Neural progenitor cell (in vitro differentiated cells): ENCODE data around the gene ARX. TPM values are rescaled to one million over a fixed set of nuclear protein-coding genes. Genes with fewer than 3 reads are reported as not detected.

Experiments
- DNase-seq: peaks from one replicate; pipeline ENCODE4 v3.0.0-alpha.2; 2016; ENCODE audit warnings: low spot score
- H2AFZ ChIP-seq: fragments of 200-600 bp; sonication (generic); replicated peaks from 2 replicates; pipeline ENCODE4 v1.6.1; 2016; ENCODE audit warnings: antibody characterized with exemption
- H3F3A ChIP-seq: fragments of 200-600 bp; sonication (generic); 2 replicates; pipeline ENCODE4 v1.6.1; 2016; ENCODE audit warnings: antibody characterized with exemption, low read depth
- H3K27ac ChIP-seq: fragments of 200-600 bp; sonication (generic); 2 replicates; pipeline ENCODE4 v1.5.1; 2016; ENCODE audit warnings: mild to moderate bottlenecking
- H3K27me3 ChIP-seq: fragments of 200-600 bp; sonication (generic); 2 replicates; pipeline ENCODE4 v1.6.1; 2016; ENCODE audit warnings: mild to moderate bottlenecking, moderate library complexity
- H3K36me3 ChIP-seq: fragments of 200-600 bp; sonication (generic); 2 replicates; pipeline ENCODE4 v1.5.1; 2016
- H3K4me1 ChIP-seq: fragments of 200-600 bp; sonication (generic); 2 replicates; pipeline ENCODE4 v1.6.1; 2016; ENCODE audit warnings: mixed run types
- H3K4me2 ChIP-seq: fragments of 200-600 bp; sonication (generic); 2 replicates; pipeline ENCODE4 v1.6.1; 2016
- H3K4me3 ChIP-seq: fragments of 200-600 bp; sonication (generic); 2 replicates; pipeline ENCODE4 v1.5.1; 2016
- H3K79me2 ChIP-seq: fragments of 200-600 bp; sonication (generic); 2 replicates; pipeline ENCODE4 v1.6.1; 2016; ENCODE audit warnings: low read depth
- H3K9ac ChIP-seq: fragments of 200-600 bp; sonication (generic); 2 replicates; pipeline ENCODE4 v1.6.1; 2016
- H3K9me3 ChIP-seq: fragments of 200-600 bp; sonication (generic); 2 replicates; pipeline ENCODE4 v1.5.1; 2016; ENCODE audit warnings: low read depth
- H4K20me1 ChIP-seq: fragments of 200-600 bp; sonication (generic); 2 replicates; pipeline ENCODE4 v1.6.1; 2016; ENCODE audit warnings: low read depth
- H3K27ac Mint-ChIP-seq: 3 replicates; pipeline ENCODE4 v1.8.0; 2021; ENCODE audit warnings: mixed read lengths
- H3K27me3 Mint-ChIP-seq: 2 replicates; pipeline ENCODE4 v1.8.0; 2022; ENCODE audit warnings: low read depth, mild to moderate bottlenecking, inconsistent platforms, moderate library complexity, mixed read lengths; ENCODE audit not compliant: insufficient read depth
- H3K36me3 Mint-ChIP-seq: 3 replicates; pipeline ENCODE4 v1.8.0; 2021; ENCODE audit warnings: mixed read lengths
- H3K4me1 Mint-ChIP-seq: 3 replicates; pipeline ENCODE4 v1.8.0; 2021; ENCODE audit warnings: mixed read lengths
- H3K4me3 Mint-ChIP-seq: 3 replicates; pipeline ENCODE4 v1.8.0; 2021; ENCODE audit warnings: mild to moderate bottlenecking, moderate library complexity, mixed read lengths
- H3K9me3 Mint-ChIP-seq: 3 replicates; pipeline ENCODE4 v1.8.0; 2020; ENCODE audit warnings: mixed read lengths
- EZH2 ChIP-seq: fragments of 200-600 bp; sonication (generic); IDR thresholded peaks from 2 replicates; pipeline ENCODE4 v1.6.1; 2017; ENCODE audit warnings: antibody characterized with exemption, mild to moderate bottlenecking, moderate library complexity
- EZH2phosphoT487 ChIP-seq: fragments of 200-600 bp; sonication (generic); IDR thresholded peaks from 2 replicates; pipeline ENCODE4 v1.6.1; 2017; ENCODE audit warnings: antibody characterized with exemption
- total RNA-seq: library from RNA; depleted of rRNA; stranded (reverse); fragments of >200 nt; gene quantifications from 2 replicates; pipeline ENCODE4 v1.2.3, GENCODE V29; 2015; ENCODE audit warnings: low replicate concordance
- TF ChIP-seq, protein P1 (sequence below): fragments of 200-600 bp; sonication (generic); IDR thresholded peaks from 2 replicates; pipeline ENCODE4 v1.5.1; 2017; ENCODE audit warnings: antibody characterized with exemption, mild to moderate bottlenecking

ARX gene
- total RNA-seq, 1 donor from 2014 or later = 5.3 TPM

DNA sequence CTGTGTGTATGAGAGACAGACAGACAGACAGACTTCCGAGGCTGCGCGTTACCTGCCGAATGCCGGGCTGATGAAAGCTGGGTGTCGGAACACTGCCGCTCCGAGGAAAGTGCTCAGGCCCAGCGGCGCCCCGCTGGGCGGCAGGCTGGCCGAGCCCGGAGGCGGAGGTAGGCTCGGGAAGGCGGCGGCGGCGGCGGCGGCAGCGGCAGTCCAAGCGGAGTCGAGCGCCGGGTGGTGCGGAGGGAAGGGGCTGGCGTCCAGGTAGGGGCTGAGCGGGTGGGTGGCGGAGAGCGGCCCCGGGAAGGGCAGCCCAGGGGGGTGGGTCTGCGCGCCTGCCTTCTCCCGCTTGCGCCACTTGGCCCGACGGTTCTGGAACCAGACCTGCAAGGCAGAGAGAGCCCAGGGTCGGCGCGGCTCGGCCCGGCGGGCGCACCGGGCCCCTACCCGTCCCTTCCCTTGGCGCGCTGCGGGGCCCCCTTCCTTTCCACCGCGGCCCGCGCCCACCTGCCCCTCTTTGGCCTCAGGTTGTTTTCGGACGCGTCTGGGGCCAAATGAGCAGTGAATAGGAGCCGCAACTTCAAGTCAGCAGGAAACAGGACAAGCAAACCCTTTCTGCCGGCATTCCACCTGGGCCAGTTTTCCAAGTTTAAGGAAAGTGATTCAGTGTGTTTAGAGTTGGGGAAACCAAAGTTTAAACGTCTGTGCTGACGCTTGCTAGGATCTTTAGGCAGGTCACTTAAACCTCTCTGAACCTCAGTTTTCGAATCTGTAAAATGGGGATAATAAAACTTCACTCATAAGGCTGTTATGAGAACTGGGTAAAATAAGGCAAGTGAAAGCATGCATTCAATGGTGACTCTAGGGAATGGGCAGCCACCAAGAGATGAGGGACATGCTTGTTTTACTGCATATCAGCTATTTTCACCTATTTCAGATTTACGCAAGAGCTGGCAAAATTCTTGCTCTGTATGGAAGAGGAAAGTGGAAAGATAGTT, 8.4 kb downstream of the ARX start:
- Histone ChIP-seq H3K79me2 (peaks cover 5% of the 10 kb centered on the region), H3K4me3 (peak overlapping the region; percentile 57), H2AFZ (no peak overlapping the region), H3K4me2 (peak overlapping the region; percentile 89), H3K27me3 (peaks cover 100% of the 10 kb centered on the region), H3K4me1 (peaks cover 67% of the 10 kb centered on the region), H3F3A (peaks cover 41% of the 10 kb centered on the region), H3K36me3 (no peaks in the 10 kb centered on the region), H3K9ac (no peak overlapping the region), H3K9me3 (no peaks in the 10 kb centered on the region), H4K20me1 (peaks cover 91% of the 10 kb centered on the region), H3K27ac (no peak overlapping the region)
- Mint-ChIP-seq H3K4me1 (peaks cover 28% of the 10 kb centered on the region), H3K9me3 (peaks cover 5% of the 10 kb centered on the region), H3K27me3 (peaks cover 80% of the 10 kb centered on the region), H3K27ac (no peak overlapping the region), H3K4me3 (peak overlapping the region; percentile 15), H3K36me3 (peaks cover 3% of the 10 kb centered on the region)
- peak; percentile 91 for TF ChIP-seq EZH2phosphoT487
- TF ChIP-seq EZH2 = peak; percentile 89
- TF ChIP-seq, protein P1, sequence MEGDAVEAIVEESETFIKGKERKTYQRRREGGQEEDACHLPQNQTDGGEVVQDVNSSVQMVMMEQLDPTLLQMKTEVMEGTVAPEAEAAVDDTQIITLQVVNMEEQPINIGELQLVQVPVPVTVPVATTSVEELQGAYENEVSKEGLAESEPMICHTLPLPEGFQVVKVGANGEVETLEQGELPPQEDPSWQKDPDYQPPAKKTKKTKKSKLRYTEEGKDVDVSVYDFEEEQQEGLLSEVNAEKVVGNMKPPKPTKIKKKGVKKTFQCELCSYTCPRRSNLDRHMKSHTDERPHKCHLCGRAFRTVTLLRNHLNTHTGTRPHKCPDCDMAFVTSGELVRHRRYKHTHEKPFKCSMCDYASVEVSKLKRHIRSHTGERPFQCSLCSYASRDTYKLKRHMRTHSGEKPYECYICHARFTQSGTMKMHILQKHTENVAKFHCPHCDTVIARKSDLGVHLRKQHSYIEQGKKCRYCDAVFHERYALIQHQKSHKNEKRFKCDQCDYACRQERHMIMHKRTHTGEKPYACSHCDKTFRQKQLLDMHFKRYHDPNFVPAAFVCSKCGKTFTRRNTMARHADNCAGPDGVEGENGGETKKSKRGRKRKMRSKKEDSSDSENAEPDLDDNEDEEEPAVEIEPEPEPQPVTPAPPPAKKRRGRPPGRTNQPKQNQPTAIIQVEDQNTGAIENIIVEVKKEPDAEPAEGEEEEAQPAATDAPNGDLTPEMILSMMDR = no peak
- DNase-seq = peak; percentile 67

DNA sequence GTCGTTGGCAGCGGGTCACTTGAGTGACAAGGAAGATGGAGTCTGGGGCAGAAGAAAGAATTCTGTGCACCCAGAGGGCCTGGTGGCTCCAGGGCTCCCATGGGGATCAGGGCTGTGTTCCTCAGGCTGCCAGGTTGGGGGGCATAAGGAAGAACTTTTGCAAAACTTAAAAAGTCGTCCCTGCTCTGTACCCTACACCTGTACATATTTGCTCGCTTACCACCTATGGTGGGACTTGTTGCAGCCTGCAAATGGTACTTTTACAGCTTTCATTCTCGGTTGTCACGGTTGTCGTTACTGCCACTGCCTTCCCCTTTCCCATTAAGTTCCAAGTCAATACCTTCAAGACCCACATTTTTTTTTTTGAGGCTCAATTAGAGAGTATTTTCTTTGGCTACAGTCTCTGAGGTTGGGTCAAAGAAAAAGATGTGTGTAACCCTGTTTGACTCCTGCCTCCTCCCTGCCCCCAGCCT, 9.1 kb downstream of the ARX start:
- peaks cover 83% of the 10 kb centered on the region for H4K20me1 ChIP-seq
- no peaks in the 10 kb centered on the region for H3K36me3 ChIP-seq
- Mint-ChIP-seq H3K4me1 (peaks cover 30% of the 10 kb centered on the region), H3K27me3 (peaks cover 78% of the 10 kb centered on the region), H3K36me3 (peaks cover 3% of the 10 kb centered on the region), H3K9me3 (peaks cover 5% of the 10 kb centered on the region), H3K4me3 (peak overlapping the region; percentile 80), H3K27ac (no peak overlapping the region)
- peaks cover 5% of the 10 kb centered on the region for H3K79me2 ChIP-seq
- H2AFZ ChIP-seq = no peak overlapping the region
- H3K4me1 ChIP-seq = peaks cover 64% of the 10 kb centered on the region
- H3K9me3 ChIP-seq = no peaks in the 10 kb centered on the region
- peaks cover 100% of the 10 kb centered on the region for H3K27me3 ChIP-seq
- H3K4me3 ChIP-seq = peak overlapping the region; percentile 57
- peak; percentile 39 for DNase-seq
- H3K9ac ChIP-seq = no peak overlapping the region
- H3K4me2 ChIP-seq = peak overlapping the region; percentile 89
- TF ChIP-seq EZH2phosphoT487 = no peak
- no peak for TF ChIP-seq EZH2
- TF ChIP-seq, protein P1 = no peak
- no peak overlapping the region for H3K27ac ChIP-seq
- peaks cover 39% of the 10 kb centered on the region for H3F3A ChIP-seq

- peaks cover 5% of the 10 kb centered on the region for H3K79me2 ChIP-seq
- DNase-seq = peak; percentile 53
- H4K20me1 ChIP-seq = peaks cover 76% of the 10 kb centered on the region
- peaks cover 37% of the 10 kb centered on the region for H3K4me1 Mint-ChIP-seq
- H3K27me3 ChIP-seq = peaks cover 100% of the 10 kb centered on the region
- no peak overlapping the region for H3K27ac Mint-ChIP-seq
- peaks cover 44% of the 10 kb centered on the region for H3F3A ChIP-seq
- no peaks in the 10 kb centered on the region for H3K36me3 ChIP-seq
- H3K9me3 Mint-ChIP-seq = peaks cover 5% of the 10 kb centered on the region
- H2AFZ ChIP-seq = no peak overlapping the region
- peaks cover 74% of the 10 kb centered on the region for H3K27me3 Mint-ChIP-seq
- peak overlapping the region; percentile 80 for H3K4me3 Mint-ChIP-seq
- H3K36me3 Mint-ChIP-seq = peaks cover 3% of the 10 kb centered on the region
- H3K9ac ChIP-seq = no peak overlapping the region
- H3K4me3 ChIP-seq = peak overlapping the region; percentile 57
- H3K27ac ChIP-seq = no peak overlapping the region
- peaks cover 65% of the 10 kb centered on the region for H3K4me1 ChIP-seq
- H3K9me3 ChIP-seq = no peaks in the 10 kb centered on the region
- H3K4me2 ChIP-seq = peak overlapping the region; percentile 89
- peak; percentile 87 for TF ChIP-seq EZH2phosphoT487
- peak; percentile 58 for TF ChIP-seq EZH2
- TF ChIP-seq, protein P1 = no peak
Observed at GRCh38 chrX:25005382-25006185, 10.2 kb downstream of the ARX start.
